Renal cortical epithelial cell (primary cell): ENCODE measurements around the gene ELL2. TPM values are rescaled to one million over a fixed set of nuclear protein-coding genes. Genes with fewer than 3 reads are reported as not detected.

Experiments
- DNase-seq: peaks from one replicate; pipeline ENCODE4 v3.0.0-alpha.2; 2011; ENCODE audit warnings: low read depth
- total RNA-seq: library from RNA; depleted of rRNA; stranded (reverse); fragments of >200 nt; gene quantifications from 2 replicates; pipeline ENCODE4 v1.2.3, GENCODE V29; 2014

Gene ELL2
- total RNA-seq, 1 donor from 2014 or later = 31.1 TPM

DNA sequence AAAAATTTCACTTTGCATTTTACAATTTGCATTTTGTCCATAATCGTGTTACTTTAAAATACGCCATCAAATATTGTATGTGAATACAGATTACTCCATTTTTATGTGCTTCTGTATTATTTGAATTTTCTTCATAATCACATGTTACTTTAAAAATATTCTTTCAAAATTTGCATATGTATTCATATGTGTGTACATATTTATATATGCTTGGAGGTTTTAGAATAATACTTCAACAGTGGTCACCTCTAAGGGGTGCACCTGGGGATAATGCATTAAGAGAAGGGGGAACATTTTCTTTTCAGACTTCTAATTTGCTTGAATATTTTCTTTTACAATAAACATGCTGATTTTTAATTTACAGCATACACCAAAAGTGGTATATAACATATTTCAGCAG, 21.9 kb upstream of the ELL2 start:
- DNase-seq = no peak

DNA sequence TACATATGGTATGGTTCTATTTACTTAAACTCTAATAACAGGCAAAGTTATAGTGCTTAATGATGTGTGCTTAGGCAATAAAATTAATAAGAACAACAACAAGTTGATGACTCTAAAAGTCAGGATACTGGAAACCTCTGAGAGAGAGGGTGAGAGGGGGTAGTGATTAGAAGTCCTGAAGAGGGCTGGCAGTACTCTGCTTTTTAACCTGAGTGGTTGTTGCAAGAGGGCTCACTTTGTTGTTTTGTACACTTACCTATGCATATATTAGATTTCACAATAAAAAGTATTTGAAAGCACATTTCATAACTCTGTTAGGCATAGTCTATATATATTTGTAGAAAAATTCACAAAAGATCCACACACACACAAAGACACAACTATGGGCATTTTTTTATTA, 21.4 kb upstream of the ELL2 start:
- peak; percentile 15 for DNase-seq

DNA sequence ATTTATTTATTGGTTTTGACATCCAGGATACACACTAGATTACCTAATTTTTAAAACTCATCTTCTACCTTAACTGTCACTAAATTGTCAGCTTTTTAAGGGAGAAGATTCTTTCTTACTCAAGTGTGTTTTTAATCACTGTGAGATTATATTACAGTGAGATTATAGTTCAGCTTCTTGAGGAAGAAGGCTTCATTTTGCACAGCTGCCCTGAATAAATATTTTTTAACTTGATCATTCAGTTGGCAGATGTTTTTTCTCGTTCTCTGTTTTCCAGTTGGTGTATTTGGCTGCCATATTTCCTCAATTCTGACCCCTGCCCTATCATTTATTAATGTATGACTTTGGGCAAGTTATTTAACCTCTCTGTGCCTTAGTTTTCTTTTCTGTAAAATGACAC, 15.0 kb upstream of the ELL2 start:
- no peak for DNase-seq

DNA sequence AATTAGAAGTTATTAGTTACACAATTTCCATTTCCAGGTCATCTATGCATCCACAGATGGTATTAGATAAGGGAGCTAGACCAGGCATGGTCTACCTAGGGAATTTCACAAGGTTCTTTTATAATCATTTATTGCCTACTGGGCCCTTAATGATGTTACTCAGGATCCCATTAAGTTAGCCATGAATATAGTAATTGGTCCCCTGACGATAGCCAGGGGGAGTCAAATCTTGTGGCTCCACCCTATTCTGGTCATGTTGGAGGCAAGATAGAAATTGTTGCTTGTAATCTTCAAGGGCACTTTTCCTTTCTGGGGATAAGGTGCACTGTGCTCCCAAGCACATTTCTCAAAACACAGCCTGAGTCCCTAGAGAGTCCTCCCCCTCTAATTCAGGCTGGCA, 14.1 kb upstream of the ELL2 start:
- no peak for DNase-seq

DNA sequence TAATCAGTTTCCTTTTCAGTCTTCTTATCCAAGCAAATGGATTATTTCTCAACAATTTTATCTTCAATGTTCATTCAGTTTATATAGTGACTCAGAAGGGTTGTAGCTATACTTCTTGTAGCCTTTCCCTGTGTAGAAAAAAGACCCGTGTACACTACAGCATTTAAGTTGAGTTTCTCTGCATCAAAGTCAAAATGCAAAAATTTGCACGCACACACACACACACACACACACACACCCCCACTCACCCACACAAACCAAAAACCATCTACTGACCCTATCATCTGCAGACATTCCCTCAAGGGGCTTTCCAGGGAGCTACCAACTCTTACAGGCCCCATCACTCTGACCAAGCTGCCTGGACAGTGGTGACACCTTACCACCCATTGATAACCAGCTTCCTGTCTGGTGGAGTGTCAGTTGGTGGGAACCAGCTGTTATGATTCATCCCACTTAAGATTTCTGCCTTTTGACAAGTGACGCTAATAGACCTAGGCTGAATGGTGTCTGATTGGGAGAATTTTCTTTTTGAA, 12.2 kb upstream of the ELL2 start:
- peak; percentile 15 for DNase-seq

DNA sequence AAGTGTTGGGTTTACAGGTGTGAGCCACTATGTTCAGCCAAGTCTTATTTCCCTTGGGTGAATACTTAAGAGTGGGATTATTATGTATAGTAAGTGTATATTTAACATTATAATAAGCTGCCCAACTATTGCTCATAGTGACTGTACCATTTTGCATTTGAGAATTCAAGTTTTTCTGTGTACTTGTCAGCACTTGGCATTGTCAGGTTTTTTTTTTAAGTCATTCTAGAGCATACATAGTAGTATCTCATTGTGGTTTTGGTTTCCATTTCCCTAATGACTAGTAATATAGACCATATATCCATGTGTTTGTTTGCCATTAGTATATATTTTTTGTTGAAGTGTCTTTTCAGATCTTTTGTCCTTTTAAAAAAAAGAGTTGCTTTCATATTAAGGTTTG, 10.5 kb upstream of the ELL2 start:
- no peak for DNase-seq

DNA sequence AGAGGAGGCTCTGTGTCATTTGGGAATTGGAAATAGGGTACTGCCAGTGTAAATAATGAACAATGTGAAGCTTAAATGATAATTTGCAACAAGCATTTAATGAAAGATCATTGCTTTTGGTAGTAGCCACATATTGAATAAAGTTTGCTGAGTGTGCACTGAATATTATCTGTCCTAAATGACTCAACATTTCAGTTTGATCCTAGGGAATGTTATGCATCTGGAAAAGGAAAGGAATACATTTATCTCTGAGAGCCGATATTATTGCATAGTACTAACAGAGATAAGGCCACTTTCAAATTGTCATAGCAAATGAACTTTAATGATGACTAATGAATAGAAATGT, 8.7 kb upstream of the ELL2 start:
- DNase-seq = no peak

DNA sequence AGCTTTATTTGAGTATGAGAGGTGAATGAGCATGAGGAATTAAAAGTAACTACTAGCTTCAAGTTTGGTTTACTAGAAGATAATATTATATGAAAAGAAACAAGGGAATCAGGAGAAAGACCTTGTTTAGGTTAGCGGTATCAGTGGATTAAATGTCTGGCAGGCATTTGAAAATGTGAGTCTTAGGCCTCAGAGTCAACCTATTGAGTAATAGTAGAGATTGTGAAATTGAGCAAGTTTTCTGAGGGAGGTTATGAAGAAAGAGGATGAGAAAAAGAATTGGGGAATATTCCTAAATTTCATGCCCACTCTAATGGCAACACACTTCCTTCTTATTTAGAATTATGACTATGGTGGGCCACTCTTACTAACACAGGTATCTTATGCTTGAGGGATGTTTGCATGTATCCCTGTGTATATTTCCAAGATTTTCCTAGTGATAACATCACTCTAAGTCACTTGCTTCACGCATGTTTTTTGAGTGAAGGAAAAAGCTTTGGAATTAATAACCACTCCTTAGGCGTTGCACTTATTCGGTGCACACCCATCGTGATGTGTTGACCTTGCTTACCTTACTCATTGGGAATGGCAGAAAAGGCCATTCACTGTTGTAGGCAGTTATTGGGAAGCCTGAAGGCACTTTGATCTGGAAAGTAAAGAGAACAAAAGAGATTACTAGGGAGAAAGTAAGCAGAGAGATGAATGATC, 8.2 kb upstream of the ELL2 start:
- peak; percentile 58 for DNase-seq

DNA sequence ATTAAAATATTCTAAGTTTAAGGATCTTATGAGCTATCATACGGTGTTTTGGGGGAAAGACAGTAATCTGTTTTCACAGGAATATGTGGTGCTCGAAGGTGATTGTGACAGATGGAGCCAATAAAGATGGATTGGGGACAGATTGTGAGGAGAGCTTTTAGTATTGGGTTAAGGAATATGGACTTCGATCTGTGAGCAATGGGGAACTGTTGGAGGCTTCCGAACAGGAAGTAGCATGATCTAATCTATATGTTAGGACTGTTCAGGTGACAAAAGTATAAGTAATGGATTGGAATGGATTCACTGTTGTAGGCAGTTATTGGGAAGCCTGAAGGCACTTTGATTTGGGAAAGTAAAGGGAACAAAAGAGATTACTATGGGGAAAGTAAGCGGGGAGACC, 7.4 kb upstream of the ELL2 start:
- no peak for DNase-seq

DNA sequence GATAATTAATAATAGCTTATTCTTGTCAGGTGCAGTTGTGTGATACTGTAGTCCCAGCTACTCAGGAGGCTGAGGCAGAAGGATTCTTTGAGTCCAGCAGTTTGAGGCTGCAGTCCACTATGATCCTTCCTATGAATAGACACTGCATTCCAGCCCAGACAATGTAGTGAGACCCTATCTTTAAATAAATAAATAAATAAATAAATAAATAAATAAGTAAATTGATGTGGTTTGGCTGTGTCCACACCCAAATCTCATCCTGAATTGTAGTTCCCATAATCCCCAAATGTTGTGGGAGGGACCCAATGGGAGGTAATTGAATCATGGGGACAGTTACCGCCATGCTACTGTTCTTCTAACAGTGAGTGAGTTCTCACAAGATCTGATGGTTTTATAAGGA, 5.6 kb upstream of the ELL2 start:
- DNase-seq = no peak

DNA sequence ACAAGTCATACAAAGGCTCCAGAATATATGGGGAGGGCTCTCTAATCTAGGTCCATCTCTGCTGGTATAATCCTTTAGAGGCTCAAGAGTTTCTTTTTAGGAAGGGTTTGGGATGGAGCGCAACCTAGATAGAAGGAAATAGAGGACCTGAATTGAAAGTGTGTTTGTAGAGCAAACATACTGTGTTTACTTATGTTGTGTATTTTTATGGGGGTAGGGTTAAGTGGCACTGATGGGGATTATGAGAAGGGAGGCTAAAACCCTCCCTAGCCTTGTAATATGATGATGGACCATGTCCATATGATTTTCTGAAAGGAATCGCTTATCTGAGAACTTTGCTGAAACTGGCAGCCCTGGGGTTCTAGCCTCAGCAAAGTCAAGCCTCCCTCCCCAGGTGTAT, 4.4 kb upstream of the ELL2 start:
- no peak for DNase-seq

DNA sequence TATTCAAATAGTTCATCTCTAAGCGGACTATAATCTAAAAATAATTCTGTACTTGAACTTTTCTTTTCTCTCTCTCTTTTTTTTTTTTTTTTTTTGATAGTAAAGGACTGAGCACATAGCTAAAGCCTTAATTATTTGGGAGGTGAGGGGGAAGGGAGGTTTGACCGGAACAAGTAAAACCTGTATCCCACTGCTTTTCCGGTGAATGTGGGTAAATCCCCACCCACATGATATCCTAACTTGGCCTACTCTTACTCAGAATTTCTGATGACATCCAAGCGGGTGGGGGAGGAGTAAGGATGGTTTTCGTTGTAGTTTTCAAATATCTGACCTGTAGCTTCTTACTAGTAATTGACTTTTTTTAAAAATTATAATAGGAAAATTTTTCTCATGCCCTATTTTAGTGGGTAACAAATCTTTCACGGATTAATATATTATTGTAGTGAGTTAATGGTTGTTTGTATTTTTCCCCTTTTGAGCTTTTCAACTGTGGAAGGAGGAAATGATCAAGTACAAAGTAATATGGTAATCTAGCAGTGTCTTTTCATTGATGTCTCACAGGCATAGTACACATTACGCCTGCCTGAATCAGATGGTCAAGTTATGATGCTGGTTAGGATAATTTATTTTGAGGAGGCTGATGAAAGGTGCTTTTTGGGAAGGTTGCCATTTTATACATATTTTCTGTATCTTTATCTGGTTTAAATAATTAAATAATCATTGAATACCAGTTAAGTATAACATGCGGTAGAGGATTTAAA, 2.2 kb upstream of the ELL2 start:
- no peak for DNase-seq

DNA sequence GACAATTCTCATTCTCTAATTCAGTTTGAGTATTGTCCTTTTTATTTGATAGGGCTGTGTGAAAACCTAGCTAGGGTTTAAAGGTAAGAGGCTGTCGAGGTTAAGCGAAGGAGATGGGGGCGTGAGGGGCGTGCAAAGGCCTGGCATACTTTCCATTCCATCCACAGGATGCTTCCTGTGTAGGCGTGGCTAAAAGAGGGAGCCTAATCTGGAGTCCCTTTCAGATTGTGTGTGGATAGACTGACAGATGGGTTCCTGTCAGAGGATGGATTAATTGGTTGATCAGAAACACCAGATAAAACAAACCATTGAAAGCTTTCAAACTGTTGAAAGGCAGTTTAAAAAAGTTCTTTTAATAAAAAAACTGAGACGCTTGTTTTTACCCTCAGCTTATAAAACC, 1.1 kb upstream of the ELL2 start:
- no peak for DNase-seq

DNA sequence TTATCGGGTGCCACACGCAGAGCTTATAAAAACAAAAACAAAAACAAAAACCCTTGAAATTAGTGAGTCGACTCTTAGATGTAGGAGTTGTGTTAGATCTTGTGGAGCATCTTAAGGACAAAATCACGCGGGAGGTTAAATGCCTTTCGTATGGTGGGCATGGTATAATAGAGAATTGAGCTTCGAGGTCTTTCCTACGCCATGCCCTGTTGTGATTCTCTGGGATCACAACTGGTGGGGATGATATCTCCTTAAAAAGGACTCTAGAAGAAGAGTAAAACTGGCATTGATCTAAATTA, 773 bp upstream of the ELL2 start:
- no peak for DNase-seq

DNA sequence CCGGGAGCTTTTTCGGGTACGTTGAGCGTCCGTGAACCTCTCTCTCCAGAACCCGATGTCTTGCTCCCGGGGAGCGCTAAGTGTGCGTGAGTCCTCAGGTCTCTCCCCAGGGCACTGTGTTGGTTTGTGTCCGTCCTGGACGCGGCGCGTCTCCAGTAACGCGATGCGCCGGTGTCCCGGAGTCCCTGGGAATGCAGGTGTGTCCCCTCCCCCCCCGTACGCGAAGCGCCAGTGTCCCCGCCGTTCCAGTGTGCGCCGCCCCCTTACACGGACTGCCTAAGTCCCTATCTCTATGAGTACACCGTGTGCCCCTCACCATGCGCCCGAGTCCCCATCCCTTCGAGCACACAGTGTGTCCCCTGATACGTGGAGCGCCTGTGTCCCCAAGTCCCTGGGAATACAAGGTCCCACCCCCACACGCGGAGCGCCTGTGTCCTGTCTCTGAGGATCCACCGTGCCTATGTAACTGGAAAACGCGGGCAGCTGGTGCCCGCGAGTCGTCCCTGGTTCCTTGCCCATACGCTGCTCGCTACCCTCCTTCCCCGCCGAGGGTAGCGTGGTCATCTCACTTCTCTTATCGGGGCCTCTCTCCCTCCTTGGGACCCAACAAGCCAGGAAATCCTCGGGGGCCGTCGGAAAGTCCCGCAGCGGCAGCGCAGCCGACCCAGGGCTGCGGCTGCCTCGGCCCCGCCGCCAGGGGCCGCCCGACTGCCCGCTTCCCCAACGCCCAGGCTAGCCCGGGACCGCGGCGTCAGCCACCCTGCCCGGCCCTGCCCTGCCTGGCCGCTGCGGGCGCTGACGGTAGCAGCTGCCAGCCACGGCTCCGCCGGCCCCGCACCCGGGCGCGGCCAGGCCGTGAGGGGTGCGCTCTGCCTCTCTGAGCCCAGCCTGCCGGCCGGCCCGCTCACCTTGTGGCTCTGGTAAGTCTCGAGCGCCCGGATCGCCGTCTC, 709 bp downstream of the ELL2 start:
- peak; percentile 50 for DNase-seq

DNA sequence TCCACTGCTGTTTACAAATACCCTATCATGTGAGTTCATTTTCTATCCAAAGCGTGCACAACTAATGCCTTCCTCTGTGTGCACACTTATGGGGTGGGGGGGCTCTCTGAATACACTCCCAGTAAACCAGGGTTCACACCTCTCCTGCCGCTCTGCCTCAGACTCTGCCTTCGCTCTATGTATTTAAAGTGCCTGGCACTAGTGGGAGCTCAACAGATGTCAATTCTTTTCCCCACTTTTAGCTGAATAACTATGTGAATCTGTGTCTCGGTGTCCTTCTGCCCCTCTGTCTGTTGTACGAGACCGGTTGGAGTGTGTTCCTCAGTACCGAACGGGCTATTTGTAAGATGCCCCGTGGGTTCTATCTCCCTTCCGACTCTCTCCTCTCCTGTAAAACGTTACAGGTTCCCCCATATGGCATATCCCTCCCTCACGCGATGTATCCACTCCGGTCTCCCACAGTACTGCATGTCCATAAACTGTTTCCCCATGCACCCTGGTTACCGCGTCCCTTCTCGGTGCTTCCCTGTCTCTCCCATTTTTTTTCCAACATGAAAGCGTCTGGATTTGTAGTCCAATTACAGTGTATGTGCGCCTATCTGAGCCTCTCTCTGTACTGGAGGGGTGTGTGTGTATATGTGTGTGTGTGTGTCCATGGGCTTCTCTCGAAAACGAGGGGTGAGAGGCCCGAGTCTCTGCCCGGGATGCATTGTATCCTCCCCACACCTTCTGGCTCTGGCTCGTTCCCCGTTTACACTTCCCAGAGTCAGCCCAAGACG, 1.6 kb downstream of the ELL2 start:
- peak; percentile 32 for DNase-seq

DNA sequence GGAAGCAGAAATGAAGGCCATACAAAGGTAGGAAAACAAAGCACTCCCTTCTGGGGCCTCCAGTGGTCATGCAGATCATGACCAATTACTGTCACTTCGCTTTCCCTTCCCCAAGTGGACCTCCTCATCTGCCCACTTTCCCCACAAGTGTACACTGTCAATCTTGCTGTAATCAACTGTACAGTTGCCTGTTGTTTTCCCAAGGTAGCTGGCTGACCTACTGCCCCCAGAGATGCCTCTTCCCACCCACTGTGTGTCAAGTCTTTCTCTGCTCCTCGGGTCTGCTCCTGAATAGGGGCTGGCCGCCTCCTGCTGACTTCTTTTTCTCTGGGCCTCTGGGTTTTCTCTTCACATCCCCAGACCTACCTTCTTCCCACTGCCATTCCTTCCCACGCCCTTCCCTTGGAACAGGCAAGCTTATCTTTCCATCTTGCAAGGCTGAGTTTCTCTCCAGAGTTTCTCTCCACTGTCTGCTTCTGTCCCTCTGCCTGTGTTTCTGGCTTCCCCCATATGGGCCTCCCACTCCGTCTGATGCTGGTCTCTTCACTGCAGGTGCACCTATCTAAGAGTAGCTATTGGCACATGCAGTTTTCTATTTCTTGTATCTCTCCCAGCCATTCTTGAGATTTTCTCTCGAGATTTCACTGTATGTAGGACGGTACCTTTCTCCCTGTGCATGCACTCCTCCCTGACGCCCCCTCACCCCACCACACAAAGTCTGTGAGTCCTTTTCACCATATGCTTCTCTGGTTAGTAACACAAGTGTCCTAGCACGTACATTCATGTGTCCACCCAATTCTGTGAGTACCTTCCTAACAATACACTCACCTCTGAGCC, 2.4 kb downstream of the ELL2 start:
- no peak for DNase-seq

DNA sequence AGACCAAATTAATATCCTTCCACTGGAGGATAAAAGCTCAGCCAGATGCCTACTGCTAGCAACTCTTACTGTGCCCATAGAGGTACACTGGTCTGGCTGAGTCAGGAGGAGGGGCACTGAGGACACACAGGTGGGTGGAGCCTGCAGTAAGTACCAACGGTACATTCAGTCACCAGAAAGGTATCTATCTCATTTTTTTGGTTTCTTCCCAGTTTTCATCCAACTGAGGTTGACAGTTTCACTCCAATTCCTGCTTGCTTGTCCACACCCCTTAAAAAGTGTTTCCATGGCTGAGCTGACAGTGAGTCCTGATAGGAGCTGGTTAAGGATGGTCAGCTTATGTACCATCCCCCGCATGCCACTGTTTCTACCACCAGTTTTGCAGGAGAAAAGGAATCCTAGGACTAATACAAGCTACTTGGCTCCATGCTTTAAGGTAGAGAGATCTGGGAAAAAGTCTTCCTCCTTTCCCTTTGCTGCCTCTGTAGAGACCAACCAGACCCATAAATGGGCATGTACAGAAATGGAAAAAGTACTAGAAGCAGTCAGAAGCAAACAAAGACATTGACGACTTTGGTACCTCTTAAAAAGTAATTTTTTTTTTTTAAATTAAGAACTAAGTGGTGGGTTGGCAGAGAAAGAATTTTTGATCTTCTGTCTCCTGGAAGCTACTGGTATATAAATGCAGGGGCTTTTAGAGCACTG, 3.2 kb downstream of the ELL2 start:
- peak; percentile 43 for DNase-seq

DNA sequence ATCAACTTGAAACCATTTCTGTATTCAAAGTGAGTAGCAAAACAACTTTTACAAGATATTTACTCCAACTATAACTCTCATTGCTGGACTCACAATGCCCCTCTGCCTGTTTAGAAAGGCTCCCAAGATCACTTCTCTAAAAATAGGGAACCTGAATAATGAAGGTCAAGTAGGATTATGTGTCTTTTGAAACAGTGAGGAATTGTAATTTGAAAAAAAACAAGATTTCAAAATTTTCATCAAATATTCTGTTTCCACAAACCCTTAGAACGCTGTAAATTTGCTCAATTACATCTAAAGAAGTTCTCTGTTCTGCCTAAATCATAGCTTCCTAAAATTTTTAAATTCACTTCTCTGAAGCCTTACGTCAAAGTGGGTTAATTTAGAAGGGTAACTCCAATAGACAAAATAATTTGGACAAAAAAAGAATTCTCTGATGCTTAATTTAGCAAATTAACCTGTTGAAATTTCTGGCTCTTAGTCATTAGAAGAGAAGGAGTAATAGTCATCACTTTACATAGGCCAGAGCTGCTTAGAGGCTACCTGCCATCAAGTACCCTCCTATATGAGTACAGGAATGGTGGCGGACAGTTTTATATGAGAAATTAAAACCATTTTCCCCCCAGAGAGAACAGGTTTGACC, 4.0 kb downstream of the ELL2 start:
- no peak for DNase-seq

DNA sequence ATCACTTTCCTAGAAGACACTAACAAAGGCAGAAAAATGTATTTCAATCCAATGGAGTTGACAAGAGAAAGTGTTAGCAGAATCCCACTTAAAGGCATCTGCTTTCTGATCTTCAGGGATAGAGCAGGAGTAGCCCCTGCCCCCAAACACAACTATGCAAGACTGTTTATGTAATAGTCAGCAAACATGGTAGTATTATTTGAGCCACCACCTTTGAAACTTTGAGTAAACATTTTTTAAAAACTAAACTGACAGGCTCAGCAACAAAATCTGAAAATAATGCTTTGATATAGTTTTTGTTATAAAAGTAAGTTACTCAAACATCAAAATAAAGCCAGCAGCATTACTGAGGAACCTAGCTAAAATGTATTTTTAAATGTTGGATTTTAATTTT, 4.8 kb downstream of the ELL2 start:
- DNase-seq = no peak
